Effector memory CD4-positive, alpha-beta T cell (primary cell): ENCODE measurements around the gene OR51B4.
"Not testable (repeated sequence)": the region's sequence is repeated elsewhere in the genome, so short reads cannot be mapped to it uniquely, and the experiment has no call there.

Experiments
- DNase-seq, 3 donors: peaks; one replicate each; pipeline ENCODE4 v3.0.0-alpha.2; 2020
- H3K27ac ChIP-seq: 2 replicates; pipeline ENCODE4 v1.7.0; 2013; ENCODE audit warnings: mild to moderate bottlenecking, low read length, moderate library complexity; ENCODE audit not compliant: insufficient read depth, poor library complexity, severe bottlenecking
- H3K27me3 ChIP-seq: replicated peaks from 2 replicates; pipeline ENCODE4 v1.7.0; 2013; ENCODE audit warnings: mild to moderate bottlenecking, low read length; ENCODE audit not compliant: insufficient read depth, control insufficient read depth, poor library complexity, severe bottlenecking
- H3K36me3 ChIP-seq: 2 replicates; pipeline ENCODE4 v1.7.0; 2013; ENCODE audit warnings: mild to moderate bottlenecking, low read length, moderate library complexity; ENCODE audit not compliant: control insufficient read depth, insufficient read depth
- H3K4me1 ChIP-seq: 2 replicates; pipeline ENCODE4 v1.7.0; 2013; ENCODE audit warnings: low read length, mild to moderate bottlenecking; ENCODE audit not compliant: control insufficient read depth, insufficient read depth, poor library complexity, severe bottlenecking
- H3K4me3 ChIP-seq: 2 replicates; pipeline ENCODE4 v1.7.0; 2013; ENCODE audit warnings: low read length, low read depth, mild to moderate bottlenecking; ENCODE audit not compliant: insufficient read depth, poor library complexity, severe bottlenecking
- H3K9me3 ChIP-seq: 2 replicates; pipeline ENCODE4 v1.7.0; 2013; ENCODE audit warnings: mild to moderate bottlenecking, low read length, moderate library complexity; ENCODE audit not compliant: control insufficient read depth

The OR51B4 gene

GRCh38 chr11:5294342-5294995 lies 7.3 kb downstream of the OR51B4 start:
- not testable (repeated sequence) for H3K4me3 ChIP-seq, H3K27ac ChIP-seq, DNase-seq, H3K4me1 ChIP-seq, H3K27me3 ChIP-seq, H3K36me3 ChIP-seq, H3K9me3 ChIP-seq

DNA sequence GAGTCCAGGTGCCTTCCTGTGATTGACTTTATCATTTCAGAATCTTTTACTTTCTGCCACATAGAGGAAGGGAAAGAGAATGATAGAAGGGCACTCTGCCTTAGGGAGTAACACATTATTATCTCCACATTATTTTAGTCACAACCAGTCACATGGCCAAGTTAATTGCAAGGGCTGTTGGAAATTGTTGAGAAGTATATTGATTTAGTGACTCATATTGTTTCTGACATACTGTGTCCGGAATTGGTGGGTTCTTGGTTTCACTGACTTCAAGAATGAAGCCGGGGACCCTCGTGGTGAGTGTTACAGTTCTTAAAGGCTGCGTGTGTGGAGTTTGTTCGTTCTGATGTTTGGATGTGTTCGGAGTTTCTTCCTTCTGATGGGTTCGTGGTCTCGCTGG lies 8.7 kb downstream of the OR51B4 start:
- no peaks in the 10 kb centered on the region for H3K9me3 ChIP-seq

DNA sequence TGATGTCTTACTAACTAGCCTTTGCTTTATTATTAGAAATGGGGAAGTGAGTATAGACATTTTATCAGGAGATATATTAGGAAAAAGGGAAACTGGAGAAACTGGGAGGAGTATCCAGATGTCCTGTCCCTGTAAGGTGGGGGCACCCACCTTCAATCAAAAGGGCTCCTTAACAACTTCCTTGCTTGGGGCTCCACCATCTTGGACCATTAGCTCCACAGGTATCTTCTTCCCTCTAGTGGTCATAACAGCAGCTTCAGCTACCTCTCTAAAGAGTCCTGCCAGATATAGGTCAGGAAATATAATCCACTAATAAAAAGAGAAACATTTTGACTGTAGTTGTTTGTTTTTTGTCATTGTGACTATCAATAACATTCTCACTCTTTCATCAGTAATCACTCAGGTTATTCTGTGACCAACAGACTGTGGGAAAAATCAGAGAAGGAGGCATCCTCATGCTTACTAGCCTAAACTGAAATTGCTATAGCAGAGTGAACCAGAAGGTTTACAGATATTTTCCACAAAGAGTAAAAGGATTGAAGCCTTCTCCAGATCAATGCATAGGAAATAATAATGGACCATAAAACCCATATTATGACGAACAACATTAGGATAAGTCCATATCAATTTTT lies 10.4 kb downstream of the OR51B4 start:
- no peak for DNase-seq
- no peak overlapping the region for H3K4me3 ChIP-seq
- no peaks in the 10 kb centered on the region for H3K36me3 ChIP-seq
- no peaks in the 10 kb centered on the region for H3K4me1 ChIP-seq
- no peaks in the 10 kb centered on the region for H3K9me3 ChIP-seq
- H3K27me3 ChIP-seq = no peaks in the 10 kb centered on the region
- H3K27ac ChIP-seq = no peak overlapping the region

More for the DNA sequence above, 8.7 kb downstream of the OR51B4 start:
- Histone ChIP-seq H3K27me3 (no peaks in the 10 kb centered on the region), H3K36me3 (no peaks in the 10 kb centered on the region), H3K27ac (no peak overlapping the region), H3K4me1 (no peaks in the 10 kb centered on the region), H3K4me3 (no peak overlapping the region)
- DNase-seq = no peak

DNA sequence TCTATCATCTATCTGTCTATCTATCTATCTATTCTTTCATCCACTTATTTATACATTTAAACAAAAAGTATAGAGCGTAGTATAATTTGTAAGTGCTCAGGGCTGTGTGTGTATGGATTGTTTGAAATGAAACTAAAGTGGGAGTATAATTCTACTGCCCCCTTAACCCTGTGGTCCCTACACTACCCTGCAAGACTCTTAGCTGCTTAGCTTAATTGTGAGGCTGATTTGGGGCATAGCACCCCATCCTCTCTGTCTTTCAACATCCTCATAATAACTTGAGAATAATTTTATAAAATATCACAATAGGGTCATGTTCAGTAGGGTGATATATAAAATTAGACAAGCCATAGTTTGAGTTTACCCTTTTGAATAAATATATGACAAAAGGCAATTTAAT lies 11.6 kb downstream of the OR51B4 start:
- Histone ChIP-seq H3K27me3 (no peaks in the 10 kb centered on the region), H3K36me3 (no peaks in the 10 kb centered on the region), H3K4me3 (no peak overlapping the region), H3K9me3 (no peaks in the 10 kb centered on the region), H3K4me1 (no peaks in the 10 kb centered on the region), H3K27ac (no peak overlapping the region)
- DNase-seq = no peak

GRCh38 chr11:5289696-5290095 lies 12.1 kb downstream of the OR51B4 start:
- no peak for DNase-seq
- Histone ChIP-seq H3K36me3 (no peaks in the 10 kb centered on the region), H3K4me3 (no peak overlapping the region), H3K27ac (no peak overlapping the region), H3K9me3 (no peaks in the 10 kb centered on the region), H3K4me1 (no peaks in the 10 kb centered on the region), H3K27me3 (no peaks in the 10 kb centered on the region)

DNA sequence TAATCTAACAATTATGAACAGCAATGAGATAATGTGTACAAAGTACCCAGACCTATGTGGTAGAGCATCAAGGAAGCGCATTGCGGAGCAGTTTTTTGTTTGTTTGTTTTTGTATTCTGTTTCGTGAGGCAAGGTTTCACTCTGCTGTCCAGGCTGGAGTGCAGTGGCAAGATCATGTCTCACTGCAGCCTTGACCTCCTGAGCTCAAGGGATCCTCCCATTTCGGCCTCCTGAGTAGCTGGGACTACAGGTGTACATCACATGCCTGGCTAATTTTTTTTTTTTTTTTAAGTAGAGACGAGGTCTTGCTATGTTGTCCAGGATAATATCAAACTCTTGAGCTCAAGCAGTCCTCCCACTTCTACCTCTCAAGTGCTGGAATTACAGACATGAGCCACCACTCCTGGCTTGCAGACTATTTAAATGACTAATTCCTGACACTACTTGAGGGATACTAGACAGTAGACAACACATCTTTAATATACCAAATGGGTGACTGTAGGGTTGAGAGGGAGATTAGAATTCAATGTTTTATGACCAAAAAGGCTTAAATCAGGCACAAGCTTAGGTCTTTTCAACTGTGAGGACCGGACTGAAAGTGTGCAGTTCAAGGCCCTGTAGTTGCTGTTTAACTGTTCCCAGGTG lies 12.7 kb downstream of the OR51B4 start:
- no peak overlapping the region for H3K27ac ChIP-seq
- DNase-seq = no peak
- no peaks in the 10 kb centered on the region for H3K27me3 ChIP-seq
- H3K4me1 ChIP-seq = no peaks in the 10 kb centered on the region
- H3K36me3 ChIP-seq = no peaks in the 10 kb centered on the region
- no peaks in the 10 kb centered on the region for H3K9me3 ChIP-seq
- no peak overlapping the region for H3K4me3 ChIP-seq

GRCh38 chr11:5288108-5288905 lies 13.4 kb downstream of the OR51B4 start:
- H3K4me3 ChIP-seq = no peak overlapping the region
- H3K27ac ChIP-seq = no peak overlapping the region
- H3K4me1 ChIP-seq = no peaks in the 10 kb centered on the region
- DNase-seq = no peak
- H3K9me3 ChIP-seq = no peaks in the 10 kb centered on the region
- H3K36me3 ChIP-seq = no peaks in the 10 kb centered on the region
- no peaks in the 10 kb centered on the region for H3K27me3 ChIP-seq

DNA sequence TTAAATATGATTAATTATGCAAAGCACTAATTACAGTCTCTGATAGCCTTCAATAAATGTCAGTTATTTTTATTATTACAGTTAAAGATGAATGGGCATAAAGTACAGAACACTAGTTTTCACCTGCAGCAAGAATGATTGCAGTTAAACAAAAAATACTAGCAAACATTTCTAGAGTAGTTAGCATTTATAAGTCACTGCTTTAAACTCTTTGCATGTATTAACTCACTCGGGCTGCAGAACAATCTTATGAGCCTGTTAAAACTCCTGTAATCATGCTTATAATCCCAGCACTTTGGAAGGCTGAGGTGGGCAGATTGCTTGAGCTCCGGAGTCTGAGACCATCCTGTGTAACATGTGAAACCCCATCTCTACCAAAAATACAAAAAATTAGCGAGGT lies 14.8 kb downstream of the OR51B4 start:
- no peaks in the 10 kb centered on the region for H3K27me3 ChIP-seq
- no peaks in the 10 kb centered on the region for H3K9me3 ChIP-seq
- H3K27ac ChIP-seq = no peak overlapping the region
- H3K4me3 ChIP-seq = no peak overlapping the region
- no peaks in the 10 kb centered on the region for H3K4me1 ChIP-seq
- no peaks in the 10 kb centered on the region for H3K36me3 ChIP-seq
- DNase-seq = no peak

DNA sequence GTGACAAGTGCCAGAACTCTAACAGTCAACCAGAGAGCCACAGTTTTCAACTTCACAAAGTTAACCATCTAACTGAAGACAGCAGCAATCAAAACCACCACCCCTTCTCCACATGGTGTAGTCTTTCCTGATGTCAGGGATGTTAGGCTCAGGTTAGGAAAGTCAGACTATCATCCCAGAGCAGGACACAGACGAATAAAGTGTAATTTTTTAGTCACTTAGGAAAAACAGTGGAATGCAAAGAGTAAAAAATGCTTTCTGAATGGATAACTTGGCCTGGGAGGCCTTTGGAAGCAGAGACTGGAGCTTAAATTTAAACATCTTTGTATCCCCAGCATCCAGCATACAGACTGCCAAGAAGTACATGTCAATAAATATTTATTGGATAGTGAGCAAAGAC lies 15.4 kb downstream of the OR51B4 start:
- no peak for DNase-seq
- no peak overlapping the region for H3K27ac ChIP-seq
- no peaks in the 10 kb centered on the region for H3K4me1 ChIP-seq
- H3K27me3 ChIP-seq = no peaks in the 10 kb centered on the region
- H3K4me3 ChIP-seq = no peak overlapping the region
- no peaks in the 10 kb centered on the region for H3K9me3 ChIP-seq
- no peaks in the 10 kb centered on the region for H3K36me3 ChIP-seq
